Measurements from ENCODE around the gene SOX18.
"Not testable (repeated sequence)": the region's sequence is repeated elsewhere in the genome, so short reads cannot be mapped to it uniquely, and the experiment has no call there.

The SOX18 gene

DNA sequence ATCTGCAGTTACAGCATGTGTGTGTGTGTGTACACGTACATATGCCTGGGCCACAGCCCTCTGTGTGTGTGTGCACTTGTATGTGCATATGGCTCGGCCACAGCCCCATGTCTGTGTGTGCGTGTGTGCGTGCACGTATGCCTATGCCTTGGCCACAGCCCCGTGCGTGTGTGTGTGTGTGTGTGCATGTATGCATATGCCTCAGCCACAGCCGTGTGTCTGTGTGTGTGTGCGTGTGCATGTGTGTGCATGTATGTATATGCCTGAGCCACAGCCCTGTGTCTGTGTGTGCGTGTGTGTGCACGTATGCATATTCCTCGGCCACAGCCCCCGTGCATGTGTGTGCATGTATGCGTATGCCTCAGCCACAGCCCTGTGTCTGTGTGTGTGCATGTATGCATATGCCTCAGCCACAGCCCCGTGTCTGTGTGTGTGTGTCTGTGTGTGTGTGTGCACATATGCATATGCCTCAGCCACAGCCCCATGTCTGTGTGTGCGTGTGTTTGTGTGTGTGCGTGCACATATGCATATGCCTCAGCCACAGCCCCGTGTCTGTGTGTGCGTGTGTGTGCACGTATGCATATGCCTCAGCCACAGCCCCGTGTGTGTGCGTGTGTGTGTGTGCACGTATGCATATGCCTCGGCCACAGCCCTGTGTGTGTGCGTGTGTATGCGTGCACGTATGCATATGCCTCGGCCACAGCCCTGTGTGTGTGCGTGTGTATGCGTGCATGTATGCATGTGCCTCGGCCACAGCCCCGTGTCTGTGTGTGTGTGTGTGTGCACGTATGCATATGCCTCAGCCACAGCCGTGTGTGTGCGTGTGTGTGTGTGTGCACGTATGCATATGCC lies 28.1 kb downstream of the SOX18 start:
- H3K4me3 ChIP-seq (ENCODE audit: control insufficient read depth, low read depth, low read length): no peak overlapping the region
- TF ChIP-seq, protein P1, sequence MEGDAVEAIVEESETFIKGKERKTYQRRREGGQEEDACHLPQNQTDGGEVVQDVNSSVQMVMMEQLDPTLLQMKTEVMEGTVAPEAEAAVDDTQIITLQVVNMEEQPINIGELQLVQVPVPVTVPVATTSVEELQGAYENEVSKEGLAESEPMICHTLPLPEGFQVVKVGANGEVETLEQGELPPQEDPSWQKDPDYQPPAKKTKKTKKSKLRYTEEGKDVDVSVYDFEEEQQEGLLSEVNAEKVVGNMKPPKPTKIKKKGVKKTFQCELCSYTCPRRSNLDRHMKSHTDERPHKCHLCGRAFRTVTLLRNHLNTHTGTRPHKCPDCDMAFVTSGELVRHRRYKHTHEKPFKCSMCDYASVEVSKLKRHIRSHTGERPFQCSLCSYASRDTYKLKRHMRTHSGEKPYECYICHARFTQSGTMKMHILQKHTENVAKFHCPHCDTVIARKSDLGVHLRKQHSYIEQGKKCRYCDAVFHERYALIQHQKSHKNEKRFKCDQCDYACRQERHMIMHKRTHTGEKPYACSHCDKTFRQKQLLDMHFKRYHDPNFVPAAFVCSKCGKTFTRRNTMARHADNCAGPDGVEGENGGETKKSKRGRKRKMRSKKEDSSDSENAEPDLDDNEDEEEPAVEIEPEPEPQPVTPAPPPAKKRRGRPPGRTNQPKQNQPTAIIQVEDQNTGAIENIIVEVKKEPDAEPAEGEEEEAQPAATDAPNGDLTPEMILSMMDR (conservative IDR thresholded peaks at IDR 0.05; ENCODE audit: control insufficient read depth, insufficient read depth, low read depth, low read length): no peak
- DNase-seq (ENCODE audit: low read depth): no peak

DNA sequence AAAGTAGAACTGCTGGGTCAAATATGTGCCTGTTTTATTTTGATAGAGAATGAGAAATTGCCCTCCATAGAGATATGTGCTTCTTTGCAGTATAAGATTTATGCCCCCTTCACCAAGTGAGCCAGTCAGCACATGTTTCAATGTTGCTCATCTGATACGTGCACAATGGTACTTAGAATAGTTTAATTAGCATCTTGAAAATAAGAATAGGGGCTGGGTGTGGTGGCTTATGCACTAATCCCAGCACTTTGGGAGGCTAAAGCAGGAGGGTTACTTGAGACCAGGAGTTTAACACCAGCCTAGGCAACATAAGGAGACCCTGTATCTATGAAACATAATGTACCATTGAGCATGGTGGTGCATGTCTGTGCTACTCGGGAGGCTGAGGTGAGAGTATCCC lies 33.8 kb downstream of the SOX18 start:
- no peak overlapping the region for H3K4me3 ChIP-seq (ENCODE audit: control insufficient read depth, low read depth, low read length)
- TF ChIP-seq, protein P1 (conservative IDR thresholded peaks at IDR 0.05; ENCODE audit: control insufficient read depth, insufficient read depth, low read depth, low read length): no peak
- no peak for DNase-seq (ENCODE audit: low read depth)

DNA sequence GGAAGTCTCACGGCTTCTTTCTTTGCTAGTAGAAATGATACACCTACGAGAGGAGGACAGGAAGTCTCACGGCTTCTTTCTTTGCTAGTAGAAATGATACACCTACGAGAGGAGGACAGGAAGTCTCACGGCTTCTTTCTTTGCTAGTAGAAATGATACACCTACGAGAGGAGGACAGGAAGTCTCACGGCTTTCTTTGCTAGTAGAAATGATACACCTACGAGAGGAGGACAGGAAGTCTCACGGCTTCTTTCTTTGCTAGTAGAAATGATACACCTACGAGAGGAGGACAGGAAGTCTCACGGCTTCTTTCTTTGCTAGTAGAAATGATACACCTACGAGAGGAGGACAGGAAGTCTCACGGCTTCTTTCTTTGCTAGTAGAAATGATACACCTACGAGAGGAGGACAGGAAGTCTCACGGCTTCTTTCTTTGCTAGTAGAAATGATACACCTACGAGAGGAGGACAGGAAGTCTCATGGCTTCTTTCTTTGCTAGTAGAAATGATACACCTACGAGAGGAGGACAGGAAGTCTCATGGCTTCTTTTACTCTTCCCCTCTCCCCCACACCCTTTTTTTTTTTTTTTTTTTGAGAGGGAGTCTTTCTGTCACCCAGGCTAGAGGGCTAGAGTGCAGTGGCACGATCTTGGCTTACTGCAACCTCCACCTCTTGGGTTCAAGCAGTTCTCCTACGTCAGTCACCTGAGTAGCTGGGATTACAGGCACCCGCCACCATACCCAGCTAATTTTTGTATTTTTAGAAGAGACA lies 36.9 kb downstream of the SOX18 start:
- H3K4me3 ChIP-seq (ENCODE audit: control insufficient read depth, low read depth, low read length): not testable (repeated sequence)

DNA sequence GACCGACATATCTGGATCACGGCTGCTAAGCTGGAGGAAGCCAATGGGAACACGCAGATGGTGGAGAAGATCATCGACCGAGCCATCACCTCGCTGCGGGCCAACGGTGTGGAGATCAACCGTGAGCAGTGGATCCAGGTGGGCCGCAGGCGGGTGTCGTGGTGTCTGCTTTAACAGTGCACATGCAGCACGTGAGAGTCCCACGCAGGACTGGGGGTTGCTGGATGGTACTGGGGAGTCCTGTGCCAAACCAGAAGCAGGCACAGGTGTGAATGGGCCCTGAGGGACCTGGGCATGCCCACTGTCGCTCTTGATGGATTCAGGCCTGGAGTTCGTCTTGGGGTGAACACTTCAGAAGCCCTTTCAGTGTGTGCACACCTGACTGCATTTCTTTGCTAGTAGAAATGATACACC lies 38.1 kb downstream of the SOX18 start:
- TF ChIP-seq, protein P1 (conservative IDR thresholded peaks at IDR 0.05; ENCODE audit: control insufficient read depth, insufficient read depth, low read depth, low read length): no peak
- H3K4me3 ChIP-seq (ENCODE audit: control insufficient read depth, low read depth, low read length): no peak overlapping the region
- DNase-seq (ENCODE audit: low read depth): no peak

More for the DNA sequence above, 36.9 kb downstream of the SOX18 start:
- DNase-seq (ENCODE audit: low read depth): not testable (repeated sequence)

DNA sequence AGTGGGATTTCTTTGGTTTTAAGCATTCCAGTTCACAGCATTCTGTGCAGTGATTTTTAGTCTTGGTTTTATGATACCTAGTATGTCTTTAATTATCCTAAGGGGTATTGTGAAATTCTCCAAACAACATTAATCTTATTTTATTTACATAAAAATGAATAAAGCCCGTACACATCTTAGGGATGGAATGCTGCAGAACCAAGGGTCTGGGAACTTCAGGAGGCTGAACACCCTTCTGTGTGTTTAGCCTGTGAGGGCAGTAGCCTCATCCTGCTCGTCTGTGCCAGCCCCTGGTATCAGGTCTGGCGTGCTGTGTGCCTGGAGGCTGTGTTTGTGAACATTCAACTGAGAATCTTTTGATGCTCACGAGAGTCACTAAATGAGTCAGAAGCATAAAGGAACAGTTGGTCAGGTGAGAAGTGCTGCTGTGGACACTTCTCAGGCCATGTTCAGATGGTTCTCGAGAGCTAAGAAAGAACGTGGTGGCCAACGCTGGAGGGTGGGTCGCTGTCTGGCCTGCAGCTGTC lies 38.7 kb downstream of the SOX18 start:
- TF ChIP-seq, protein P1 (conservative IDR thresholded peaks at IDR 0.05; ENCODE audit: control insufficient read depth, insufficient read depth, low read depth, low read length): no peak
- H3K4me3 ChIP-seq (ENCODE audit: control insufficient read depth, low read depth, low read length): no peak overlapping the region
- DNase-seq (ENCODE audit: low read depth): peak; percentile 73

DNA sequence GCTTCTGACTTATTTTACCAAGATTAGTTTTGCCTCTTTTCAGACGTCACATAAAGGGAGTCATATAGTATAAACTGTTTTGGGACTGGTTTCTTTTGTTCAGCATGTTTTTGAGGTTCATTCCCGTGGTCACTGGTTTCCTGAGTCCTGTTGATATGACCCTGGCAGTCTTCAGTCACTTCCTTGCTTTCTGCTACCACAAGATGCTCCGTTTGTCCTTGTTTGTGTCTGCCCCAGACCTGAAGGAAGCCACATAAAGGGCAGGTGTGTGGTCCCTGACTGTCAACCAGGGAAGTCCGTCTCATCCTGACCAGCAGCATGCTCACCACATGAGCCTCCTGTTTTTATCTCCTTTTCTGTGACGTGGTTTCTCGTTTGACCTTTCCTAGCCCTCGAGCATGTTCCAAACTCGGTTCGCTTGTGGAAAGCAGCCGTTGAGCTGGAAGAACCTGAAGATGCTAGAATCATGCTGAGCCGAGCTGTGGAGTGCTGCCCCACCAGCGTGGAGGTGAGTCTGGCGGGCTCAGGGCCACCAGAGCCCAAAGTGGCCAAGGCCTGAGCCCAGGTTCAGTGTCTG lies 39.5 kb downstream of the SOX18 start:
- TF ChIP-seq, protein P1 (conservative IDR thresholded peaks at IDR 0.05; ENCODE audit: control insufficient read depth, insufficient read depth, low read depth, low read length): no peak
- DNase-seq (ENCODE audit: low read depth): no peak
- no peak overlapping the region for H3K4me3 ChIP-seq (ENCODE audit: control insufficient read depth, low read depth, low read length)
